Colonic mucosa (tissue), 4 donors: Measurements from ENCODE around the gene SENP5. TPM values are rescaled to one million over a fixed set of nuclear protein-coding genes. Genes with fewer than 3 reads are reported as not detected.

Source experiments
- DNase-seq: peaks from one replicate; pipeline ENCODE4 v3.0.0-alpha.2; 2020
- H3K27ac ChIP-seq: fragments of 200-600 bp; one replicate; pipeline ENCODE4 v1.8.0; 2021
- H3K27me3 ChIP-seq: fragments of 200-600 bp; one replicate; pipeline ENCODE4 v1.8.0; 2021
- H3K36me3 ChIP-seq: fragments of 200-600 bp; one replicate; pipeline ENCODE4 v1.8.0; 2021
- H3K4me1 ChIP-seq: fragments of 200-600 bp; one replicate; pipeline ENCODE4 v1.8.0; 2021; ENCODE audit warnings: mild to moderate bottlenecking
- H3K4me3 ChIP-seq: fragments of 200-600 bp; one replicate; pipeline ENCODE4 v1.8.0; 2021
- H3K9ac ChIP-seq, 2 donors: one replicate each; pipeline ENCODE4 v1.7.0; 2013; ENCODE audit warnings: control low read depth in 2 of 2, low read depth in 2 of 2, low read length in 2 of 2
- H3K9me3 ChIP-seq: fragments of 200-600 bp; one replicate; pipeline ENCODE4 v1.8.0; 2021
- CTCF ChIP-seq: fragments of 200-600 bp; IDR thresholded peaks from one replicate; pipeline ENCODE4 v1.8.0; 2022; ENCODE audit warnings: antibody characterized with exemption, mild to moderate bottlenecking
- intact Hi-C: fragments of 100-400 bp; cut with DNase I; formaldehyde crosslinking; loops from one replicate; pipeline ENCODE4 v1.14.1; 2022
- total RNA-seq, 2 donors: library from RNA; stranded (reverse); fragmentation: NEBNext Ultra II Directional in 1 of 2; extraction: Animal tissue kit (Norgen Biotek cat#: 25700) in 1 of 2; gene quantifications; one replicate each; pipeline ENCODE4 v1.2.1, GENCODE V29; 2021
- donor health status: healthy.
- donor health status: DM: no; HTN: no; CAD: no.
- donor health status: DM: no; HTN: no; CAD: no.

SENP5 gene
- total RNA-seq, 2 donors from 2014 or later, result 22.0 to 25.0 TPM

GRCh38 chr3:196875258-196875657 is 7.5 kb downstream of the SENP5 start:
- Histone ChIP-seq H3K36me3 (no peaks in the 10 kb centered on the region), H3K9ac (no peak overlapping the region), H3K27ac (no peak overlapping the region), H3K4me3 (no peak overlapping the region), H3K9me3 (no peaks in the 10 kb centered on the region), H3K27me3 (no peaks in the 10 kb centered on the region), H3K4me1 (no peaks in the 10 kb centered on the region)
- intact Hi-C loops, result no loop called here
- no peak for DNase-seq
- no peak for TF ChIP-seq CTCF

- Histone ChIP-seq H3K27me3 (no peaks in the 10 kb centered on the region), H3K27ac (no peak overlapping the region), H3K4me1 (no peaks in the 10 kb centered on the region), H3K9ac (no peak overlapping the region), H3K9me3 (no peaks in the 10 kb centered on the region), H3K4me3 (no peak overlapping the region), H3K36me3 (no peaks in the 10 kb centered on the region)
- no peak for DNase-seq
- no peak for TF ChIP-seq CTCF
- intact Hi-C loops, result no loop called here
Observed at GRCh38 chr3:196883361-196883760, 15.6 kb downstream of the SENP5 start.

- no peaks in the 10 kb centered on the region for H3K9me3 ChIP-seq
- H3K4me1 ChIP-seq, result no peaks in the 10 kb centered on the region
- no peak for DNase-seq
- no peak for TF ChIP-seq CTCF
- H3K27me3 ChIP-seq, result no peaks in the 10 kb centered on the region
- no peak overlapping the region for H3K9ac ChIP-seq
- intact Hi-C loops, result no loop called here
- no peak overlapping the region for H3K4me3 ChIP-seq
- no peak overlapping the region for H3K27ac ChIP-seq
- no peaks in the 10 kb centered on the region for H3K36me3 ChIP-seq
Observed at GRCh38 chr3:196886144-196886543, 18.4 kb downstream of the SENP5 start.

- Histone ChIP-seq H3K4me1 (no peaks in the 10 kb centered on the region), H3K9me3 (no peaks in the 10 kb centered on the region), H3K27ac (no peak overlapping the region), H3K36me3 (no peaks in the 10 kb centered on the region), H3K27me3 (no peaks in the 10 kb centered on the region), H3K4me3 (no peak overlapping the region), H3K9ac (no peak overlapping the region)
- no peak for TF ChIP-seq CTCF
- no peak for DNase-seq
- intact Hi-C loops, result no loop called here
Observed at GRCh38 chr3:196889844-196890708, 22.4 kb downstream of the SENP5 start.

- no peak for TF ChIP-seq CTCF
- no peak overlapping the region for H3K27ac ChIP-seq
- no peak overlapping the region for H3K9ac ChIP-seq
- DNase-seq, result no peak
- no peak overlapping the region for H3K4me3 ChIP-seq
- H3K36me3 ChIP-seq, result no peaks in the 10 kb centered on the region
- no peaks in the 10 kb centered on the region for H3K9me3 ChIP-seq
- no peaks in the 10 kb centered on the region for H3K27me3 ChIP-seq
- intact Hi-C loops, result no loop called here
- H3K4me1 ChIP-seq, result no peaks in the 10 kb centered on the region
Observed at GRCh38 chr3:196894557-196895295, 27.0 kb downstream of the SENP5 start.
